Nephron (organoid): Measurements from ENCODE around the gene HS3ST3B1.
A peak's percentile ranks its signal among the peaks of the same experiment; 100 is the strongest.

Source experiments
- H3K27ac Mint-ChIP-seq, 3 experiments: 2 replicates each; pipeline ENCODE4 v1.8.0; 2020; ENCODE audit warnings: mixed read lengths in 3 of 3, mild to moderate bottlenecking in 2 of 3, moderate library complexity in 1 of 3
- H3K27me3 Mint-ChIP-seq: 2 replicates; pipeline ENCODE4 v1.8.0; 2021; ENCODE audit warnings: low read depth, mild to moderate bottlenecking, moderate library complexity, mixed read lengths
- H3K36me3 Mint-ChIP-seq: 2 replicates; pipeline ENCODE4 v1.8.0; 2020; ENCODE audit warnings: low read depth, mixed read lengths
- H3K4me1 Mint-ChIP-seq: 2 replicates; pipeline ENCODE4 v1.8.0; 2020; ENCODE audit warnings: mixed read lengths
- H3K4me3 Mint-ChIP-seq, 3 experiments: 2 replicates each; pipeline ENCODE4 v1.8.0; 2020; ENCODE audit warnings: mild to moderate bottlenecking in 3 of 3, mixed read lengths in 3 of 3, moderate library complexity in 2 of 3
- H3K9me3 Mint-ChIP-seq: 2 replicates; pipeline ENCODE4 v1.8.0; 2020; ENCODE audit warnings: mixed read lengths
- CTCF ChIP-seq, 3 experiments: fragments of 200-600 bp; sonication (generic); IDR thresholded peaks; one replicate each; pipeline ENCODE4 v1.5.0; 2021; ENCODE audit warnings: antibody characterized with exemption in 3 of 3; ENCODE audit not compliant: unreplicated experiment in 3 of 3

HS3ST3B1 gene

DNA sequence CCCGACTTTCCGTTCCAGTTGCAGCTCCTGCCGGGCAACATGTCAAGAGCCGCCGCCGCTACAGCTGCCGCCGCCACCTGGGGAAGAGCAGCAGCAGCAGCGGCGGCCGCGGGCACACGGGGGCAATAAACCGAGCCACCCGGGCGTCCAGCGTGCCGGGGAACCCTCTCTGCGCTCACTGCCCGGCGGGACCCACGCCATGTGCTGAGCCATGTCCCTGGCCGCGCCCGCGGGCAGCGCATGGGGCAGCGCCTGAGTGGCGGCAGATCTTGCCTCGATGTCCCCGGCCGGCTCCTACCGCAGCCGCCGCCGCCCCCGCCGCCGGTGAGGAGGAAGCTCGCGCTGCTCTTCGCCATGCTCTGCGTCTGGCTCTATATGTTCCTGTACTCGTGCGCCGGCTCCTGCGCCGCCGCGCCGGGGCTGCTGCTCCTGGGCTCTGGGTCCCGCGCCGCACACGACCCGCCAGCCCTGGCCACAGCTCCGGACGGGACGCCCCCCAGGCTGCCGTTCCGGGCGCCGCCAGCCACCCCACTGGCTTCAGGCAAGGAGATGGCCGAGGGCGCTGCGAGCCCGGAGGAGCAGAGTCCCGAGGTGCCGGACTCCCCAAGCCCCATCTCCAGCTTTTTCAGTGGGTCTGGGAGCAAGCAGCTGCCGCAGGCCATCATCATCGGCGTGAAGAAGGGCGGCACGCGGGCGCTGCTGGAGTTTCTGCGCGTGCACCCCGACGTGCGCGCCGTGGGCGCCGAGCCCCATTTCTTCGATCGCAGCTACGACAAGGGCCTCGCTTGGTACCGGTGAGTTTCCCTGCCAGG lies 604 bp downstream of the HS3ST3B1 start:
- H3K4me1 Mint-ChIP-seq = peaks cover 56% of the 10 kb centered on the region
- peak overlapping the region in 1 of 3 experiments; percentile 76 for H3K27ac Mint-ChIP-seq
- peak; percentile 17 to 51 (median 28) for TF ChIP-seq CTCF (IDR thresholded peaks at IDR 0.05; ENCODE audit: unreplicated experiment in 3 of 3)
- H3K36me3 Mint-ChIP-seq = no peaks in the 10 kb centered on the region
- H3K9me3 Mint-ChIP-seq = no peaks in the 10 kb centered on the region
- H3K27me3 Mint-ChIP-seq = peaks cover 89% of the 10 kb centered on the region
- H3K4me3 Mint-ChIP-seq = peak overlapping the region; percentile 85 to 94 (median 85)

- H3K4me3 Mint-ChIP-seq = peak overlapping the region; percentile 79 to 94 (median 85)
- peak overlapping the region in 1 of 3 experiments; percentile 76 for H3K27ac Mint-ChIP-seq
- H3K4me1 Mint-ChIP-seq = peaks cover 56% of the 10 kb centered on the region
- H3K27me3 Mint-ChIP-seq = peaks cover 86% of the 10 kb centered on the region
- H3K36me3 Mint-ChIP-seq = no peaks in the 10 kb centered on the region
- H3K9me3 Mint-ChIP-seq = no peaks in the 10 kb centered on the region
- TF ChIP-seq CTCF (IDR thresholded peaks at IDR 0.05; ENCODE audit: unreplicated experiment in 3 of 3) = no peak
These were observed 1.2 kb downstream of the HS3ST3B1 start for GRCh38 chr17:14302091-14302430.

DNA sequence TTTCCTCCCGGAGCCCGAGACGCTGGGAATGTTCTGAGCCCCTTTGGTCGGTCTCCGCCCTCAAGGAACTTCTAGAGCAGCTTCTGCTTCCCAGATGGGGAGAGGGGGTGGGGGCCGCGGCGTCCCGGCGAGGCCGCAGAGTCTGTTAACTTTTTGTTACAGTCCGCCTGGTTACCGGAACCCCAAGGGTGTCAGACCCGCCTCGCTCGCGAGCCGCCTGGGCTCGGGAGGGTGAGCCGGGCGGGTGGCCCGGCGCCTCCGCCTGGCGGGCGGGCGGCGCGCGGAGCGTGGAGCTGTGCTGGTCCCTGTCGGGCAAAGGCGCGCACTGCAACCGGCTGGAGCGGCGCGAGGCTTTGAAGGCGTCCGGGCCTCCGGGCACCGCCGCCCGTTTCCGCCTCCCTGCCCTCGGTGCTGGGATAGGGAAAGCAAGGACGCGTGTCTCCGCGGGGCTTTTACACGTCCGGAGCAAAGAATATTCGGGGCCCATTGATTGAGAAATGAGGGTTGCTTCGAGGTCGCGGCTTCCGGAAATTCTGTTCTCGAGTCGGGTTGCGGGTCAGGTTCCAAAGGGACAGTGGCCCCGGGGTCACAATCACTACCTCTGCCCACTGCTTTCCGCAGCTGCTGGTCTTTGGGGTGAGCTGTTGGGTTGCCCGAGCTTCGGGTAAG lies 1.7 kb downstream of the HS3ST3B1 start:
- Mint-ChIP-seq H3K4me3 (peak overlapping the region; percentile 85 to 94 (median 86)), H3K9me3 (no peaks in the 10 kb centered on the region), H3K36me3 (no peaks in the 10 kb centered on the region), H3K27ac (peak overlapping the region in 1 of 3 experiments; percentile 86), H3K27me3 (peaks cover 83% of the 10 kb centered on the region), H3K4me1 (peaks cover 56% of the 10 kb centered on the region)
- peak; percentile 93 to 97 (median 97) for TF ChIP-seq CTCF (IDR thresholded peaks at IDR 0.05; ENCODE audit: unreplicated experiment in 3 of 3)

DNA sequence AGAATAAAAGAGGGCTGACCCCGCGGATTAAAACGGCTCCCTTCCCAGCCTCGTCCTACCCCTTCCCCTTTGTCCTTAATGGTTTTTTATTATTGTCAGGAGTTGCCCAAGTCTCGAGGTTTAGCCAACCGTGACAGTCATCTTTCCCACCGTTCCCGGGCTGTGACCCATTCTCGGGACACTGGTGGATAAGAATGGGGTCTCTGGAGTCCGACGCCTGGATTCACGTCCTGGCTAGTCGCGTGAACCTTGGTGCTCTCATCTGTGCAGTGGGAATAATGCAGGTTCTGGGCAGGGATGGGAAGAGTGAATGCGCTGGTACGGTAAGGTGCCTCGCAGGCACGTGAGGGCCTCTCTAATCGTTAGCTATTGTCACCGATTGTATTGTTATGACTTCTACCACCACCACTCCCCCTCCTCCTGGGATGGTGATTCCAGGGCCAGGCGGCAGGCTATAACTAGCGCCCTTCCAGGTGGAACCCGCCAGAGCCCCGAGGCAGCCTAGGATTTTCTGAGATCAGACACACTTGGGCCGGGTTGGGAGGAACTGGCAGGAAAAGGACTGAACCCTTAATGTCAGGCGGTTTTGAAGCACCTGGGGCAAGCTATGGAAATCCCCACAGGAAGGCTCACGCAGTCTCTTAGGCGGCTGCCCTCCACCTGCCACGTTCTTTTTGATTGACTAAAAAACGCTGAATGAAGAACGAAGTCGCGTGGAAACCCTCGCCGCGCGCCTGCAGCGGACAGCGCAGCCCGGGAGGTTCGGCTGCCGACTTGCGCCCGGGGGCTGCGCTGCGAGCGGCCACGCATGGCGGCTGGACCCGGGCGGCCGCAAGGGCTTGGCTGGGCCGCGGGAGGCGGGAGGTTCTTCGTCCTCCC lies 2.7 kb downstream of the HS3ST3B1 start:
- H3K27ac Mint-ChIP-seq = peak overlapping the region; percentile 29 to 86 (median 74)
- H3K27me3 Mint-ChIP-seq = peaks cover 83% of the 10 kb centered on the region

More for the DNA sequence above, 2.7 kb downstream of the HS3ST3B1 start:
- TF ChIP-seq CTCF (IDR thresholded peaks at IDR 0.05; ENCODE audit: unreplicated experiment in 3 of 3) = no peak
- Mint-ChIP-seq H3K4me3 (peak overlapping the region; percentile 85 to 90 (median 86)), H3K36me3 (no peaks in the 10 kb centered on the region), H3K4me1 (peaks cover 52% of the 10 kb centered on the region), H3K9me3 (no peaks in the 10 kb centered on the region)
